GM19468 (cell line): ENCODE measurements around the gene RASGRP1.

ENCODE experiments used
- ATAC-seq: cut with Tn5 transposase; IDR thresholded peaks from one replicate; pipeline ENCODE4 v1.9.1; 2021; ENCODE audit warnings: mild to moderate bottlenecking, moderate library complexity, moderate number of reproducible peaks; ENCODE audit not compliant: unreplicated experiment; ENCODE audit errors: extremely low read depth

The RASGRP1 gene

GRCh38 chr15:38539008-38539343 lies 25.6 kb downstream of the RASGRP1 start:
- no peak for ATAC-seq

GRCh38 chr15:38538328-38539007 lies 26.1 kb downstream of the RASGRP1 start:
- no peak for ATAC-seq

GRCh38 chr15:38536201-38536676 lies 28.4 kb downstream of the RASGRP1 start:
- no peak for ATAC-seq

- no peak for ATAC-seq
Observed at GRCh38 chr15:38535491-38536200, 29.0 kb downstream of the RASGRP1 start.

- ATAC-seq, result no peak
Observed at GRCh38 chr15:38534691-38535090, 29.9 kb downstream of the RASGRP1 start.

- ATAC-seq, result no peak
Observed at GRCh38 chr15:38533926-38534325, 30.7 kb downstream of the RASGRP1 start.

- ATAC-seq, result no peak
Observed at GRCh38 chr15:38533416-38533915, 31.1 kb downstream of the RASGRP1 start.

GRCh38 chr15:38532728-38533127 lies 31.9 kb downstream of the RASGRP1 start:
- ATAC-seq, result no peak

GRCh38 chr15:38531509-38531908 lies 33.1 kb downstream of the RASGRP1 start:
- ATAC-seq, result no peak

- ATAC-seq, result peak; percentile 19
Observed at GRCh38 chr15:38530113-38530512, 34.5 kb downstream of the RASGRP1 start.

- ATAC-seq, result no peak
Observed at GRCh38 chr15:38528294-38528693, 36.3 kb downstream of the RASGRP1 start.

- no peak for ATAC-seq
Observed at GRCh38 chr15:38526158-38526557, 38.5 kb downstream of the RASGRP1 start.

- no peak for ATAC-seq
Observed at GRCh38 chr15:38525489-38525888, 39.1 kb downstream of the RASGRP1 start.

GRCh38 chr15:38524156-38524555 lies 40.5 kb downstream of the RASGRP1 start:
- no peak for ATAC-seq

GRCh38 chr15:38522922-38523321 lies 41.7 kb downstream of the RASGRP1 start:
- ATAC-seq, result no peak

- ATAC-seq, result no peak
Observed at GRCh38 chr15:38521316-38521715, 43.3 kb downstream of the RASGRP1 start.

- ATAC-seq, result no peak
Observed at GRCh38 chr15:38520035-38520434, 44.6 kb downstream of the RASGRP1 start.

- ATAC-seq, result no peak
Observed at GRCh38 chr15:38518084-38518483, 46.5 kb downstream of the RASGRP1 start.

GRCh38 chr15:38517312-38517975 lies 47.2 kb downstream of the RASGRP1 start:
- no peak for ATAC-seq

GRCh38 chr15:38516626-38517025 lies 48.0 kb downstream of the RASGRP1 start:
- no peak for ATAC-seq

GRCh38 chr15:38514601-38515000 lies 50.0 kb downstream of the RASGRP1 start:
- ATAC-seq, result peak; percentile 84
